ENCODE results near the gene SRGAP3.

The SRGAP3 gene

GRCh38 chr3:9047452-9048346, 201.7 kb downstream of the SRGAP3 start:
- Histone ChIP-seq H2AFZ (ENCODE audit: low read depth, low read length) (no peak overlapping the region), H3K79me2 (ENCODE audit: low read length) (no peaks in the 10 kb centered on the region), H3K4me3 (ENCODE audit: low read length) (no peak overlapping the region), H3K27ac (ENCODE audit: low read length) (no peak overlapping the region), H3K9ac (ENCODE audit: low read length) (no peak overlapping the region), H3K4me1 (ENCODE audit: low read length) (no peaks in the 10 kb centered on the region), H3K4me2 (ENCODE audit: low read length) (no peak overlapping the region), H3K36me3 (replicated peaks; ENCODE audit: low read depth, low read length) (no peaks in the 10 kb centered on the region), H3K27me3 (ENCODE audit: low read depth, low read length) (no peaks in the 10 kb centered on the region), H4K20me1 (ENCODE audit: insufficient read depth, low read length) (no peaks in the 10 kb centered on the region), H3K9me3 (ENCODE audit: insufficient read depth, low read length) (no peaks in the 10 kb centered on the region)
- TF ChIP-seq, protein P1, sequence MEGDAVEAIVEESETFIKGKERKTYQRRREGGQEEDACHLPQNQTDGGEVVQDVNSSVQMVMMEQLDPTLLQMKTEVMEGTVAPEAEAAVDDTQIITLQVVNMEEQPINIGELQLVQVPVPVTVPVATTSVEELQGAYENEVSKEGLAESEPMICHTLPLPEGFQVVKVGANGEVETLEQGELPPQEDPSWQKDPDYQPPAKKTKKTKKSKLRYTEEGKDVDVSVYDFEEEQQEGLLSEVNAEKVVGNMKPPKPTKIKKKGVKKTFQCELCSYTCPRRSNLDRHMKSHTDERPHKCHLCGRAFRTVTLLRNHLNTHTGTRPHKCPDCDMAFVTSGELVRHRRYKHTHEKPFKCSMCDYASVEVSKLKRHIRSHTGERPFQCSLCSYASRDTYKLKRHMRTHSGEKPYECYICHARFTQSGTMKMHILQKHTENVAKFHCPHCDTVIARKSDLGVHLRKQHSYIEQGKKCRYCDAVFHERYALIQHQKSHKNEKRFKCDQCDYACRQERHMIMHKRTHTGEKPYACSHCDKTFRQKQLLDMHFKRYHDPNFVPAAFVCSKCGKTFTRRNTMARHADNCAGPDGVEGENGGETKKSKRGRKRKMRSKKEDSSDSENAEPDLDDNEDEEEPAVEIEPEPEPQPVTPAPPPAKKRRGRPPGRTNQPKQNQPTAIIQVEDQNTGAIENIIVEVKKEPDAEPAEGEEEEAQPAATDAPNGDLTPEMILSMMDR (IDR thresholded peaks at IDR 0.05; ENCODE audit: low read depth, low read length): no peak
- no peak for TF ChIP-seq EZH2phosphoT487 (IDR thresholded peaks at IDR 0.05; ENCODE audit: low read depth)

DNA sequence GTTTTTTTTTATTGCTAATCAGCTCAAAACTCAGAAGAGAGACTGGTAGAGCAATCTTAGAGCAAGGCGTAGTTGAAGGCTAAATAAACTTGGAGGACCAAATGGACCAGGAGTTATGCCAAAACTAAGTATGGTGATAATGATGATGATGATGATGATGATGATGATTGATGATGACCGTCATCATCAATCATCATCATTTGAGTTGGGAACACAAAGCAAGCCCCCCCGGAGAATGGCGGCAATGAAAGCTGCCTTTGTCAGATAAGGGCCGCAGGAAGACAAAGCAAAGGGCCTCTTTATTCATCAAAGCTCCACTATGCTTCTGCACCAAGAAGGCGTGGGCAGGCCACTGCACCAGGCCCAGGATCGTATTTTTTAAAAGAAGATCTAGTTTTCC, 204.1 kb downstream of the SRGAP3 start:
- Histone ChIP-seq H2AFZ (ENCODE audit: low read depth, low read length) (no peak overlapping the region), H3K9ac (ENCODE audit: low read length) (no peak overlapping the region), H3K36me3 (replicated peaks; ENCODE audit: low read depth, low read length) (no peaks in the 10 kb centered on the region), H3K9me3 (ENCODE audit: insufficient read depth, low read length) (no peaks in the 10 kb centered on the region), H3K79me2 (ENCODE audit: low read length) (no peaks in the 10 kb centered on the region), H3K27me3 (ENCODE audit: low read depth, low read length) (no peaks in the 10 kb centered on the region; the same call in 1 of the 2 replicates), H4K20me1 (ENCODE audit: insufficient read depth, low read length) (no peaks in the 10 kb centered on the region), H3K27ac (ENCODE audit: low read length) (no peak overlapping the region), H3K4me1 (ENCODE audit: low read length) (no peaks in the 10 kb centered on the region), H3K4me3 (ENCODE audit: low read length) (no peak overlapping the region), H3K4me2 (ENCODE audit: low read length) (no peak overlapping the region)
- no peak for TF ChIP-seq EZH2phosphoT487 (IDR thresholded peaks at IDR 0.05; ENCODE audit: low read depth)
- TF ChIP-seq, protein P1 (IDR thresholded peaks at IDR 0.05; ENCODE audit: low read depth, low read length): no peak

GRCh38 chr3:9043063-9043462, 206.4 kb downstream of the SRGAP3 start:
- Histone ChIP-seq H3K27me3 (ENCODE audit: low read depth, low read length) (peaks cover 6% of the 10 kb centered on the region; the same call in 1 of the 2 replicates), H3K9me3 (ENCODE audit: insufficient read depth, low read length) (no peaks in the 10 kb centered on the region), H3K36me3 (replicated peaks; ENCODE audit: low read depth, low read length) (no peaks in the 10 kb centered on the region), H3K9ac (ENCODE audit: low read length) (no peak overlapping the region), H3K4me1 (ENCODE audit: low read length) (no peaks in the 10 kb centered on the region), H2AFZ (ENCODE audit: low read depth, low read length) (no peak overlapping the region), H4K20me1 (ENCODE audit: insufficient read depth, low read length) (no peaks in the 10 kb centered on the region), H3K79me2 (ENCODE audit: low read length) (no peaks in the 10 kb centered on the region), H3K4me3 (ENCODE audit: low read length) (no peak overlapping the region), H3K27ac (ENCODE audit: low read length) (no peak overlapping the region), H3K4me2 (ENCODE audit: low read length) (no peak overlapping the region)
- TF ChIP-seq, protein P1 (IDR thresholded peaks at IDR 0.05; ENCODE audit: low read depth, low read length): no peak
- TF ChIP-seq EZH2phosphoT487 (IDR thresholded peaks at IDR 0.05; ENCODE audit: low read depth): no peak

GRCh38 chr3:9041626-9042025, 207.8 kb downstream of the SRGAP3 start:
- Histone ChIP-seq H2AFZ (ENCODE audit: low read depth, low read length) (no peak overlapping the region), H3K9ac (ENCODE audit: low read length) (no peak overlapping the region), H4K20me1 (ENCODE audit: insufficient read depth, low read length) (no peaks in the 10 kb centered on the region), H3K4me3 (ENCODE audit: low read length) (no peak overlapping the region), H3K36me3 (replicated peaks; ENCODE audit: low read depth, low read length) (no peaks in the 10 kb centered on the region), H3K4me1 (ENCODE audit: low read length) (no peaks in the 10 kb centered on the region), H3K79me2 (ENCODE audit: low read length) (no peaks in the 10 kb centered on the region), H3K4me2 (ENCODE audit: low read length) (no peak overlapping the region), H3K27ac (ENCODE audit: low read length) (no peak overlapping the region), H3K9me3 (ENCODE audit: insufficient read depth, low read length) (no peaks in the 10 kb centered on the region), H3K27me3 (ENCODE audit: low read depth, low read length) (peaks cover 6% of the 10 kb centered on the region; the same call in 1 of the 2 replicates)
- TF ChIP-seq EZH2phosphoT487 (IDR thresholded peaks at IDR 0.05; ENCODE audit: low read depth): no peak
- TF ChIP-seq, protein P1 (IDR thresholded peaks at IDR 0.05; ENCODE audit: low read depth, low read length): no peak

All from OCI-LY3 (cell line).